GM18526 (cell line): Measurements from ENCODE around the gene A2ML1.

Source experiments
- POLR2A ChIP-seq: IDR thresholded peaks from 3 replicates; pipeline ENCODE4 v1.6.1; 2011; ENCODE audit not compliant: insufficient read length; ENCODE audit errors: extremely low read depth

The A2ML1 gene

DNA sequence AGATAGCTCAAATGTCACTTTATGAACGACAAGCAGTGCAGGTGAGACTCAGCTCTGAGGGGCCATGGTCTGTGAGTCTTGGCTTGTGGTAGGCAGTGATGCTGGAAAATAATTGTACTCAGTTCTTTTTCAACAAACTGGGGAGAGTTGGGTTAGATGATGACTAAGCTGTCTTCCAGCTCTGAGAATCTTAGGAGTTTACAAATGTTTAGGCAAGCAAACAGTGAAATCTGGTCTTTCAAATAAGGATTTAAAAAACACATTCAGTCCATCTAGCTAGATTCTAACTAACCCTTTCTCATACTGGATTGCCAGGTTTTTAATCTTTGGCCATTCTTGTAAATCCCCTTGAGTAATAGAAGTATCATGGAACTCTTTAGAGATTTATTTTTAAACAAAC is 95.3 kb downstream of the A2ML1 start:
- TF ChIP-seq POLR2A, result no peak

DNA sequence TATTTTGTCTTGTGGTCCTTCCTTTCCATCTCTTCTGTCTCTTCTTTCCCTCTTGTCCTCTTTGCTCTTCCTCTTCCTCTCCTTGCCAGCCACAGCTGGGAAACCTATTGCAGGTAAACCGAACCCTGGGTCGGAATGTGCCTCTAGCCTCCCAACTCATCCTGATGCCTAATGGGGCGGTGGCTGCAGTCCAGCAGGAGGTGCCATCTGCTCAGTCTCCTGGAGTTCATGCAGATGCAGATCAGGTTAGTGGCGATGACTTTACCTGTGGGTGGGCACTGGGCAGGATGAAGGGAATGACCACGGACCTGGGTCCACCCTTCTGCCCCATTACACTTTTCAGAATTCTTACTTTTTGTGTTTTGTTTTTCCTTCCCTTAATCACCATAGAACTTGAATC is 100.1 kb downstream of the A2ML1 start:
- no peak for TF ChIP-seq POLR2A
